KG1 (cell line): Measurements from ENCODE around the gene HTRA1.

Source experiments
- DNase-seq: peaks from one replicate; lab custom pipeline; 2025; lab: John Stamatoyannopoulos, UW

Gene HTRA1

GRCh38 chr10:122461367-122461728, at the start of gene HTRA1:
HTRA1 (plus strand) TSS chr10:122461553; CDS start chr10:122461653, 100 bp downstream.
- DNase-seq, result no peak

GRCh38 chr10:122413327-122413726, 48.0 kb upstream of the HTRA1 start:
- DNase-seq, result no peak

DNA sequence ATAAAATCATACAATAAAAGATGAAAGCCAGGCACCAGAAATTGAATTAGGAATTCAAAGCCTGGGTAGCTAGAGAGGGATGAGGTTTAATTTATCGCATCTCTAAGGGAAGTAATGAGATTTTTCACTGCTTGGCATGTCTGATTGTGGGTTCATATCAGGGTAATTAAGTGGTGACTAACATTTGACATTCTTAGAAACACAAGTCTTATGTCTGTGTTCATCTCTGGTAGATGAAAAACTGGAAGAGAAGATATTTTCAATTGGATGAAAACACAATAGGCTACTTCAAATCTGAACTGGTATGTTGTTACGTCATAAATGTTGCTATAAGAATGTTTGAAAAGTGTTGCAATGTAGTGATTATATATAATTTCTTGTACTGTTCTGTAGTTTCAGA, 43.7 kb upstream of the HTRA1 start:
- DNase-seq, result no peak

DNA sequence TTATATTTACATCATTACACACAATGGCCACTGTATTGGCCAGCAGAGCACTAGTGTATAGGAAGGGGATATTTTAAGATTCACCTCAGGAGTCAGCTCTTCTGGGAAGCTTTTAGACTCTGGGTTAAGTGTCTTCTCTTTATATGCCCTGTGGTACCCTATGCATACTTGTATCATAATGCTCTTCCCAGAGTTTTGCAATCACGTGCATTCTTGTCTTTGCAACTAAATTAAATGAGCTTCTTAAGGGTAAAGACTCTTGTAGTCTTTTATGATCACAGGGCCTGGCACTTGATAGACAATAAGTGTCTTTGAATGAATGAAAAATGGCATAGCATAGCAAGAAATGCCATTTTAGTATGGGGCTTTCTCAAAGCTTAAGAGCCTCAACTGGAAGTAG, 42.3 kb upstream of the HTRA1 start:
- DNase-seq, result no peak

GRCh38 chr10:122419876-122420623, 41.3 kb upstream of the HTRA1 start:
- DNase-seq, result no peak

DNA sequence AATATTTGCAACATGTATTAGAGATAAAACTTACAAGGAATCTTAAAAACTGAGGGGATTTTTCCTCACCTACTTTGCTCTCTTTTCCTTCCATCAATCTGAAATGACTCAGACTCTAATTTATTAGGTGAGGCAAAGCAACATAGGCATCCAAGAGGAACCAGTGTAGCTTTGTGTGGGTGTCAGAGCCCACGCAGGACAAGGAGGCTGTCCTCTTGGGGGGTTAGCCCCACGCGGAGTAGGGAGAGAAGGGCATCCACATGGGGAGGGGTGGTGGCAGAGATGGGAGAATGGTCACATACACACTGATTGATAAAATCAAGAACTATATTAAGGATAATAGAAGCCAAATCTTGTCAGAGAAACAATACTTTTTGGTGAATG, 40.7 kb upstream of the HTRA1 start:
- DNase-seq, result no peak

- DNase-seq, result no peak
These were observed 40.2 kb upstream of the HTRA1 start for GRCh38 chr10:122421054-122421625.

DNA sequence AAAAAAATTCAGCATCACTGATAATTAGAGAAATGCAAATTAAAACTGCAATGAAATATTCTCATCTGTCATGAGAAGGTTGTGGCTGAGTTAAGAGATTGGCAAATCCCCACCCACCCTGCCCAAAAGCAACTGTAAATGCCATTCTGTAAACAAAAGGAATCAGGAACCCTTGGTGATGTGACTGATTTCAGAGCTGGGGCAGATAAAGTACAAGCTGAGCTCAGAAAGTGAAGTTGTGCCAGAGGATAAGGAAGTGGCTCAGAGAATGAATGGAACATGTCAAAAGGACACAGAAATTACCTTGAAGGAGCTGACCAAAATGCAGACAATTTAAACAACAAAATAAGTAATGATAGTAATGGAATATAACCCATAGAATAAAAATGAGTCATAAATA, 39.6 kb upstream of the HTRA1 start:
- no peak for DNase-seq

DNA sequence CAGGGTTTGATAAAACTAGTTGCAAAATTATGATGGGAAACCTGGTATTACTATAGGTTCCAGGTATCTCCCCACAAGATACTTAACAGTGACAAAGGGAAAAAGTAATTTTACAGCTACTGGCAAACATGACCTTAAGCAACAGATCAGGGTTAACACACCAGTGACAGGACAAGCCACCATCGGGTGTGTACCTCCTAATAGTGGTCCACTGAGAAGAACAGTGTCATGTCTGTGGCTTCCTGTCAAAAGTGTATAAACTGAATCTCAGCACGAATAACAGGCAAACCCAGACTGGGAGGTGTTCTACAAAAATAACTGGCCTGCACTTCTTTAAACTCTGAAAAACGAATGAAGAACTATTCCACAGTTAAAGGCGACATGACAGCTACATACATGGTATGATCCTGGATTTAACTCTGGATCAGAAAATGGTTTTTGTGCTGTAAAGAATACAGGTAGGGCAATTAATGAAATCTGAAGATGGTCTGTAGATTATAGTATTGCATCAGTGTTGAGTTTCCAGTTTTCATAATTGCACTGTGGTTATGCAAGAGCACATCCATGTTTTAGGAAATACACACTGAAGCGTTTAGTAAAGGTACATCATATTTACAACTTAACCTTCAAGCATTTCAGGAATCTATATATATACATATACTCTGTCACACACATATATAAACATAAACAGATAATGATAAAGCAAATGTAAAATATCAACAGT, 38.9 kb upstream of the HTRA1 start:
- no peak for DNase-seq

- no peak for DNase-seq
These were observed 37.3 kb upstream of the HTRA1 start for GRCh38 chr10:122424059-122424458.

DNA sequence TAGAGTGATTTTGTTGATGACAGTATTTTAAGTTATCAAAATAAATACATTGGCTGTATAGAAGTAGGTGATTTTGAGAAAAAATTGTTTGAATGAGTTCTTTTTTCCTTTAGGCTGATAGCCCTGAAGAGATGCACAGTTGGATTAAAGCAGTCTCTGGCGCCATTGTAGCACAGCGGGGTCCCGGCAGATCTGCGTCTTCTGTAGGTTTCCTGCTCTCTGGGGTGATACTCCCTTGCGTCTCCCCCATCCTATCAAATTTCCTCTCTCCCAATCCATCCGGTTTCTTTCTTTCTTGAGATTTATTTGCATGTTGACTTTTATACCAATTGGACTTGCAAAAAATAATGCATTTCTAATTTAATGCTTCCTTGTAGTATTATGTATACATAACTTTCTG, 34.5 kb upstream of the HTRA1 start:
- DNase-seq, result no peak

GRCh38 chr10:122427280-122427679, 34.1 kb upstream of the HTRA1 start:
- DNase-seq, result no peak

DNA sequence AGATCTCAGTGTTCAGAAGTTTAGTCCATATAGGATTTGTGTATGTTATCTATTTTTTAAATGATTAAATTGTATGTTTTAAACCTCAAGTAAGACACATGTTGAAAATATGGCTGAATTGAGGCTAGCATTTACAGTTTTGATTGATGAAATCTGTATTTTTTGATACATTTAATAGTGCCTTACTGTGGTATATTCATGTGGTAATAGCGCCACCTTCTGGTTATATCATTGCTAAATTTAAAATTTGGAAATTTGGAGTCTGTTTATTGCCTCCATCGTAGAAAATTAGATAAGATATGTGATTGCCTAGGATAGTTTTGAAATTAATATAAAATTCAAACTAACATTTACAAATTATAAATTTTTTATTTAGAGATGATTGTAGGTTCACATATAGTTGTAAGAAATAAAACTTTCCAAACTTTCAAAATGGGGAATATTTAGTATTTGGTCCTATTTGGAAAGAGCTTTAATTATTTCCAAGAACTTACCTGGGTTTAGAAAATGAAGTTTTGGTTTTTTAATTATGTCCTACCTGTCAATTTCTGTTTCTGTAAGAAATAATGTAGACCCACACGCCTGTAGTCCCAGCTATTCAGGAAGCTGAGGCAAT, 26.0 kb upstream of the HTRA1 start:
- DNase-seq, result peak; percentile 17

DNA sequence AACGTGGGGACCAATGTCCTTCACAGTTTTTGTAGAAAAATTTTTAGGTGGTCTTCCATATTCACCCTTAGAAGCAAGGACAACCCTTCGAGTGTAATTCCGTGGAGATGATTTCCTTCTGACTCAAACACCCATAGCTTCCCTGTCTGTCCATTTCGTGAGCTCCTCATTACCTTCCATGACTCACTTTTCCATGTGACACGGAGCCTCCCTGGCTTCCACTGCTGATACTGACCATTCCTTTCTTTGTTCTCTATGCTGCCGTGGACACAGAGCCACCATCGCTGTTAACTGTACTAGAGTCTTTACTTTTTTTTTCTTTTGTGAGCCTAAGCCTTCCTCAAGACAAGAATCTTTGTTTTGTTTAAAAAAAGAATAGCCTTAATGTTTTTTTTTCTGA, 19.4 kb upstream of the HTRA1 start:
- DNase-seq, result no peak

- DNase-seq, result no peak
These were observed 15.9 kb upstream of the HTRA1 start for GRCh38 chr10:122445469-122445868.

DNA sequence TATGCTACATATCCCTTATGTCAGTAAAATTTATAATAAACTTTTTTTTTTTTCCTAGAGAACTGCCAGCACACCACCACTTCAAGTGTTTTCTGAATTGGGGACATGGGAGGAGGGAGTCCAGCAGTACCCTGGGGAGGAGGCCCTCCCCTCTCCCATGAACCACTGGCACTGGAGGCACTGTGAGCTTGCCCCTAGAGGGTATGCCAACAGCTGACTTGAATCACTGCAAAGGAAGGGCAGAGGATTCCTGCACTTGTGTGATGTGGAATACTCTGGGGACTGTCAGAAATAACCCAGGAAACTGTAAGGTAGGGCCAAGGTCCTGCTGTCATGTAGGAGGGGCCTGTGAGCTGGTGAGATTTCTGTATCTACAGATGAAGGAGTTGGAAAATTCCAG, 15.4 kb upstream of the HTRA1 start:
- DNase-seq, result no peak

GRCh38 chr10:122446668-122447423, 14.5 kb upstream of the HTRA1 start:
- no peak for DNase-seq

DNA sequence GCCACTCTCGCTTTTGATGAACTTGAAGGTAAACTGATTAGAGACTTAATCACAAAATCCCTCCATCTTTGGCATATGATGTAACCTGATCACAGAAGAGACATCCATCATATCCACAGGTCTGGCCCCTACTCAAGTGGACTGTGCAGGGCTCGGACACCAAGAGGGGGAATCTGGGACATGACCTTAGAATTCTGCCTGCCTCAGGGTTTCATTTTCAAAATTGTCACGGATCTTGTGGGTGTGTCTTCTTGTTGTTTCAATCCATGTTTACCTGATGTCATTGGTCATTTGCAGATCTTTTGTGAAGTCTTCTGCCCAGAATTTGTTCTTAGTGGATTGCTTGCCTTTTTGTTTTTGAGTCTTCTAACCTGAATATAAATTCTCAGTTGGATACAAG, 12.8 kb upstream of the HTRA1 start:
- no peak for DNase-seq

DNA sequence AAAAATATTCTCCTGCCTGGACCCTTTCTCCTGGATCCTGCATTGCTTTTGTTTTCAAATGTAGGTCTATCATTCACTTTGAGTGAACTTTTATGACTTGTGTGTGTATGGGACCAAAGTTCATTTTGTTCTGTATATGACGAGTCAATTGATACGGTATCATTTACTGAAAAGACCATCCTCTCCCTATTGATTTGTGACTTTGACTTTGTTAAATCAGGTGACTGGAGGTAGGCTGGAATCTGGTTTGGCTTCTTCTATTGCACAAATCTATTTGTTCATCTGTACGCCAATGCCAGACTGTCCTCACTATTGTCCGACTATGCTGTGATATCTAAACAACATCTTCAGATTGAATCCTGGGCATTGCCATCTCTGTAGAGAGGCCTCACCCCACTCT, 12.2 kb upstream of the HTRA1 start:
- DNase-seq, result no peak

DNA sequence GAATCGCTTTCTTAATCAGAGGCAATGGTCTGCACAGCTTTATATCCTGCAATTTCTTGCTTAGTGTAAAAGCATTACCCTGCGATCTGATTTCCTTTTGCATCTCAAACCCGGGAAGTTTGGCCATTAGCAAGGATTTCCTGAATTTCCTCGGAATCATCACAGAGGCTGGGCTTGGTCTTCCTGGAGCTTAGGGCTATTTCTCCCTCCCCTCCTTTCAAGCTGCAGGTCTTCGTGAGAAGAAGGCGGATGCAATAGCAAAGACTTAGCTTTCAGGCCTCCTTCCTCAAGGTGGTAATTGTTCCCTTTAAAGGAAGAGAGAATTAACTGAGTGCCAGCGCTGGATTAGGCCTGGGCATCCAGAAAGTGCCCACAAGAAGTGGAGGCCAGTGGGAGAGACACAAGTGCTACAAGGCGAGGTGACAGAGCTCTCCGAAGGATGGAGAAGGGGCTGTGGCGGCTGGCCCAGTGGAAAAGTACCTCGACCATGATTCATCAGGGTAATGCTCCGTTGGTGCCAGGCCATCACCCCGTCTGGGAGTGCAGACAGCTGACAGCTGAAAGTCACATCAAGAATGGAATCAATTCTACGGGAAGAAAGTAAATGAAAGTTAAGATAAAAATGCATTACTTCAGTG, 10.9 kb upstream of the HTRA1 start:
- no peak for DNase-seq

DNA sequence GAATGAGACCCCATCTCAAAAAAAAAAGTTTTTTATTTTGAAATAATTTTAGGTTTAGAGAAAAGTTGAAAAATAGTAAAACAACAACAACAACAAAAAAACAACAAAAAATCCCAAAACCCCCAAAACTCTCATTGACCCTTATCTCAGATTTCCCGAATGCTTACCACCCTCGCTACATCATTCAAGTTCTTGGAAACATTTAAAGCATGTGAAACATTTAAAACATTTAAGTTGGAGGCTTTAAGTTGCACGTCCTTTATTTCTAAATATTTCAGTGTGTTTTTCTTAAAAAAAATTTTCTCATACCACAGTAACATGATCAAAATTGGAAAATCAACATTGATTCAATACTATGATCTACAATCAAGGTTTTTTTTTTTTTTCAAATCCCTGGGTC, 7.3 kb upstream of the HTRA1 start:
- DNase-seq, result no peak

GRCh38 chr10:122454603-122455080, 6.7 kb upstream of the HTRA1 start, which contains the start of gene ARMS2:
ARMS2 (plus strand) TSS chr10:122454653; CDS start chr10:122454728, 75 bp downstream.
- no peak for DNase-seq
